Uterus (tissue), 2 donors: Measurements from ENCODE around the gene FCER1G.

Source experiments
- POLR2A ChIP-seq, 2 donors: fragments of 450-650 bp; IDR thresholded peaks; one replicate each; pipeline ENCODE4 v1.6.1; 2016; ENCODE audit warnings: antibody characterized with exemption in 2 of 2, mild to moderate bottlenecking in 1 of 2, moderate library complexity in 1 of 2
- TF ChIP-seq, protein P1 (sequence below), 4 experiments: fragments of 200-600 bp in 2 of 4; fragments of 450-650 bp in 2 of 4; sonication (generic) in 2 of 4; IDR thresholded peaks; one replicate each; pipeline ENCODE4 v1.5.1; 2016 to 2019; ENCODE audit warnings: antibody characterized with exemption in 4 of 4, mild to moderate bottlenecking in 2 of 4, moderate library complexity in 1 of 4

DNA sequence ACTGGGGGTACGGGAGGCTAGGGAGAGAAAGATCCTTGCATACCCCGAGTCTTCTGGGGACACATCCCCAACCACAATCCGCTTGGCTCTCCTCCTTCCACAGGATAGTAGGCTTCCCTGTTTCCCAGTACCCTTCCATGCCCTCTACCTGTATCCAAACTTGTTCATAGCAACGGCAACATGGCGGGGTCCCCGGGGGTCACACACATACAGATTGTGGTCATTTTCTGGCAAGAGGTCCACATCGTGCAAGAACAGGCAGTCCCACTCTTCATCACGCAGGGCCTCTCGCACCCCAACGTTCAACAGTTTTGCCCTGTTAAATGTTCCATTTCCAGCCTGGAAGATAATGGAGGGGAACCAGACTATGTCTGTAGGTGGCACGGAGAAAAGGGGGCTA lies 41.4 kb upstream of the FCER1G start:
- TF ChIP-seq, protein P1, sequence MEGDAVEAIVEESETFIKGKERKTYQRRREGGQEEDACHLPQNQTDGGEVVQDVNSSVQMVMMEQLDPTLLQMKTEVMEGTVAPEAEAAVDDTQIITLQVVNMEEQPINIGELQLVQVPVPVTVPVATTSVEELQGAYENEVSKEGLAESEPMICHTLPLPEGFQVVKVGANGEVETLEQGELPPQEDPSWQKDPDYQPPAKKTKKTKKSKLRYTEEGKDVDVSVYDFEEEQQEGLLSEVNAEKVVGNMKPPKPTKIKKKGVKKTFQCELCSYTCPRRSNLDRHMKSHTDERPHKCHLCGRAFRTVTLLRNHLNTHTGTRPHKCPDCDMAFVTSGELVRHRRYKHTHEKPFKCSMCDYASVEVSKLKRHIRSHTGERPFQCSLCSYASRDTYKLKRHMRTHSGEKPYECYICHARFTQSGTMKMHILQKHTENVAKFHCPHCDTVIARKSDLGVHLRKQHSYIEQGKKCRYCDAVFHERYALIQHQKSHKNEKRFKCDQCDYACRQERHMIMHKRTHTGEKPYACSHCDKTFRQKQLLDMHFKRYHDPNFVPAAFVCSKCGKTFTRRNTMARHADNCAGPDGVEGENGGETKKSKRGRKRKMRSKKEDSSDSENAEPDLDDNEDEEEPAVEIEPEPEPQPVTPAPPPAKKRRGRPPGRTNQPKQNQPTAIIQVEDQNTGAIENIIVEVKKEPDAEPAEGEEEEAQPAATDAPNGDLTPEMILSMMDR (IDR thresholded peaks at IDR 0.05), result no peak
- no peak for TF ChIP-seq POLR2A (IDR thresholded peaks at IDR 0.05)
